ENCODE data around the gene CGB5.
"Not testable (repeated sequence)": the region's sequence is repeated elsewhere in the genome, so short reads cannot be mapped to it uniquely, and the experiment has no call there.

Gene CGB5

GRCh38 chr19:49031642-49032301 lies 11.9 kb upstream of the CGB5 start, which contains the start of gene CGB2:
TSS of gene CGB2 (plus strand) at chr19:49031890. CDS start at chr19:49032096, 206 bp downstream.
- ATAC-seq (replicated peaks) (peak; percentile 59 to 64), DNase-seq (peak; percentile 54)
- H3K36me3 Mint-ChIP-seq, H3K4me1 Mint-ChIP-seq, H3K9me3 Mint-ChIP-seq: not testable (repeated sequence)
- Mint-ChIP-seq H3K27me3 (peaks cover 17 to 42% of the 10 kb centered on the region in 2 donors), H3K27ac (peak within 1 kb of the TSS; percentile 86), H3K4me3 (peak within 1 kb of the TSS; percentile 25 to 39)

- not testable (repeated sequence) for H3K36me3 Mint-ChIP-seq, DNase-seq, H3K4me1 Mint-ChIP-seq, H3K4me3 Mint-ChIP-seq, H3K9me3 Mint-ChIP-seq, H3K27ac Mint-ChIP-seq
- peak; percentile 23 to 34 for ATAC-seq (replicated peaks)
- H3K27me3 Mint-ChIP-seq, result peaks cover 14 to 22% of the 10 kb centered on the region in 2 donors
Measured at GRCh38 chr19:49036815-49037214, 6.8 kb upstream of the CGB5 start, which contains the start of gene CGB1. TSS of gene CGB1 (minus strand) at chr19:49036895. CDS start at chr19:49036711, 184 bp downstream.

GRCh38 chr19:49038111-49038510 lies 5.5 kb upstream of the CGB5 start:
- H3K36me3 Mint-ChIP-seq; ATAC-seq (replicated peaks); H3K4me3 Mint-ChIP-seq; DNase-seq; H3K9me3 Mint-ChIP-seq; H3K4me1 Mint-ChIP-seq; H3K27ac Mint-ChIP-seq: not testable (repeated sequence)
- H3K27me3 Mint-ChIP-seq, result peaks cover 18 to 26% of the 10 kb centered on the region in 2 donors

GRCh38 chr19:49038557-49039276 lies 4.9 kb upstream of the CGB5 start:
- ATAC-seq (replicated peaks); H3K4me1 Mint-ChIP-seq; DNase-seq; H3K36me3 Mint-ChIP-seq; H3K9me3 Mint-ChIP-seq; H3K27ac Mint-ChIP-seq; H3K4me3 Mint-ChIP-seq: not testable (repeated sequence)
- peaks cover 18 to 27% of the 10 kb centered on the region in 2 donors for H3K27me3 Mint-ChIP-seq

- not testable (repeated sequence) for H3K36me3 Mint-ChIP-seq; H3K4me3 Mint-ChIP-seq; H3K27ac Mint-ChIP-seq; H3K9me3 Mint-ChIP-seq; ATAC-seq (replicated peaks); H3K4me1 Mint-ChIP-seq; DNase-seq
- peaks cover 16 to 22% of the 10 kb centered on the region in 2 donors for H3K27me3 Mint-ChIP-seq
Measured at GRCh38 chr19:49039736-49040135, 3.9 kb upstream of the CGB5 start.

GRCh38 chr19:49042177-49042576 lies 1.5 kb upstream of the CGB5 start:
- Mint-ChIP-seq H3K27ac (no peak overlapping the region), H3K36me3 (no peaks in the 10 kb centered on the region), H3K27me3 (peaks cover 8 to 10% of the 10 kb centered on the region in 2 donors), H3K4me1 (no peaks in the 10 kb centered on the region), H3K9me3 (no peaks in the 10 kb centered on the region), H3K4me3 (no peak overlapping the region)
- DNase-seq (no peak), ATAC-seq (replicated peaks) (no peak)

GRCh38 chr19:49042666-49043065 lies 982 bp upstream of the CGB5 start:
- ATAC-seq (replicated peaks); H3K4me1 Mint-ChIP-seq; DNase-seq; H3K9me3 Mint-ChIP-seq; H3K4me3 Mint-ChIP-seq; H3K27ac Mint-ChIP-seq; H3K36me3 Mint-ChIP-seq: not testable (repeated sequence)
- peaks cover 8 to 10% of the 10 kb centered on the region in 2 donors for H3K27me3 Mint-ChIP-seq

- not testable (repeated sequence) for DNase-seq; H3K4me1 Mint-ChIP-seq; H3K36me3 Mint-ChIP-seq; ATAC-seq (replicated peaks); H3K9me3 Mint-ChIP-seq; H3K4me3 Mint-ChIP-seq; H3K27ac Mint-ChIP-seq
- peaks cover 12 to 15% of the 10 kb centered on the region in 2 donors for H3K27me3 Mint-ChIP-seq
Measured at GRCh38 chr19:49049011-49049410, 5.4 kb downstream of the CGB5 start, which contains the start of gene CGB8. TSS of gene CGB8 (minus strand) at chr19:49049111. CDS start at chr19:49048739, 372 bp downstream.

- not testable (repeated sequence) for H3K27ac Mint-ChIP-seq; H3K4me1 Mint-ChIP-seq; DNase-seq; H3K4me3 Mint-ChIP-seq; H3K36me3 Mint-ChIP-seq; H3K9me3 Mint-ChIP-seq; ATAC-seq (replicated peaks)
- H3K27me3 Mint-ChIP-seq, result peaks cover 14 to 19% of the 10 kb centered on the region in 2 donors
Measured at GRCh38 chr19:49049834-49050233, 6.2 kb downstream of the CGB5 start.

GRCh38 chr19:49050376-49051033 lies 6.9 kb downstream of the CGB5 start:
- H3K4me1 Mint-ChIP-seq; H3K36me3 Mint-ChIP-seq; H3K9me3 Mint-ChIP-seq; ATAC-seq (replicated peaks); DNase-seq; H3K27ac Mint-ChIP-seq; H3K4me3 Mint-ChIP-seq: not testable (repeated sequence)
- H3K27me3 Mint-ChIP-seq, result peaks cover 18 to 26% of the 10 kb centered on the region in 2 donors

- DNase-seq, result peak; percentile 35
- Mint-ChIP-seq H3K27ac (peak overlapping the region; percentile 16), H3K27me3 (peaks cover 52 to 70% of the 10 kb centered on the region in 2 donors), H3K4me1 (peaks cover 22 to 33% of the 10 kb centered on the region in 2 donors), H3K4me3 (peak overlapping the region; percentile 78 to 86), H3K36me3 (no peaks in the 10 kb centered on the region), H3K9me3 (peaks cover 0 to 2% of the 10 kb centered on the region in 2 donors)
- ATAC-seq (replicated peaks), result peak; percentile 78 to 83
Measured at GRCh38 chr19:49056101-49056901, 12.7 kb downstream of the CGB5 start.

GRCh38 chr19:49056902-49057596 lies 13.4 kb downstream of the CGB5 start:
- not testable (repeated sequence) for H3K9me3 Mint-ChIP-seq; H3K36me3 Mint-ChIP-seq; ATAC-seq (replicated peaks); DNase-seq
- Mint-ChIP-seq H3K27ac (peak overlapping the region; percentile 16), H3K27me3 (peaks cover 56 to 75% of the 10 kb centered on the region in 2 donors), H3K4me1 (peaks cover 24 to 33% of the 10 kb centered on the region in 2 donors), H3K4me3 (peak overlapping the region; percentile 78 to 86)

GRCh38 chr19:49057636-49058234 lies 14.1 kb downstream of the CGB5 start, which contains the start of gene CGB7:
TSS of gene CGB7 (minus strand) at chr19:49057749. CDS start at chr19:49055375, 2,374 bp downstream.
- H3K9me3 Mint-ChIP-seq, result peaks cover 0 to 2% of the 10 kb centered on the region in 2 donors

More at GRCh38 chr19:49057636-49058234, 14.1 kb downstream of the CGB5 start, which contains the start of gene CGB7:
- peak within 1 kb of the TSS; percentile 78 to 86 for H3K4me3 Mint-ChIP-seq
- peaks cover 24 to 33% of the 10 kb centered on the region in 2 donors for H3K4me1 Mint-ChIP-seq
- H3K27me3 Mint-ChIP-seq, result peaks cover 56 to 75% of the 10 kb centered on the region in 2 donors
- H3K36me3 Mint-ChIP-seq, result no peaks in the 10 kb centered on the region
- peak within 1 kb of the TSS; percentile 16 for H3K27ac Mint-ChIP-seq
- no peak for ATAC-seq (replicated peaks)
- DNase-seq, result no peak

All from stimulated activated naive B cell treated with anti-CD40 and anti-IgM and Interleukin-4, amounts not matched to agents 10 μg/mL and 1 μg/mL and 100 μg/mL, for 72 hours (primary cell).